A673 (cell line): Measurements from ENCODE around the gene XPNPEP2.

ENCODE experiments used
- CTCF ChIP-seq: fragments of 300-800, 200-600 bp; sonication (generic); conservative IDR thresholded peaks from 2 replicates; pipeline ENCODE4 v1.5.1; 2017; ENCODE audit warnings: low read depth, mild to moderate bottlenecking, antibody characterized with exemption, low read length, moderate library complexity, mixed read lengths
- EZH2 ChIP-seq: fragments of 200-600 bp; sonication (generic); IDR thresholded peaks from 2 replicates; pipeline ENCODE4 v1.6.1; 2017; ENCODE audit warnings: borderline replicate concordance, low read depth, mild to moderate bottlenecking, mixed read lengths, antibody characterized with exemption, low read length; ENCODE audit not compliant: poor library complexity, severe bottlenecking

- TF ChIP-seq CTCF (no peak), EZH2 (no peak)
These were observed 47.5 kb downstream of the XPNPEP2 start for GRCh38 chrX:129786210-129786651.
